A673 (cell line): ENCODE data around the gene ZKSCAN3. TPM values are rescaled to one million over a fixed set of nuclear protein-coding genes. Genes with fewer than 3 reads are reported as not detected.

Source experiments
- BruUV-seq: library from RNA; stranded (reverse); fragments of 400-500 nt; replicated peaks from 2 replicates; lab custom pipeline; 2021; lab: Mats Ljungman, UMichigan
- CTCF ChIA-PET: fragments of 300-600 bp; sonication (Branson Sonifier 250); formaldehyde crosslinking; loops from one replicate; lab custom pipeline; 2022; ENCODE audit warnings: antibody characterized with exemption; lab: Charles Lee
- POLR2A ChIA-PET: fragments of 300-600 bp; sonication (Branson Sonifier 250); formaldehyde crosslinking; loops from one replicate; lab custom pipeline; 2022; ENCODE audit warnings: antibody characterized with exemption; ENCODE audit not compliant: low non-redundant PET; lab: Charles Lee
- DNase-seq: peaks from one replicate; pipeline ENCODE4 v3.0.0-alpha.2; 2015; ENCODE audit warnings: low spot score
- H3K27ac ChIP-seq: fragments of 200-600 bp; sonication (generic); 2 replicates; pipeline ENCODE4 v1.5.1; 2016; ENCODE audit warnings: mixed run types, low read depth, mild to moderate bottlenecking, mixed read lengths, antibody characterized with exemption, low read length; ENCODE audit not compliant: poor library complexity, severe bottlenecking
- H3K27me3 ChIP-seq: fragments of 200-600 bp; sonication (generic); replicated peaks from 2 replicates; pipeline ENCODE4 v1.6.1; 2017; ENCODE audit warnings: mixed run types, low read depth, mild to moderate bottlenecking, mixed read lengths, antibody characterized with exemption, low read length; ENCODE audit not compliant: insufficient read depth, poor library complexity
- H3K36me3 ChIP-seq: fragments of 200-600 bp; sonication (generic); 2 replicates; pipeline ENCODE4 v1.6.1; 2016; ENCODE audit warnings: mixed run types, mild to moderate bottlenecking, mixed read lengths, antibody characterized with exemption, low read length; ENCODE audit not compliant: insufficient read depth, poor library complexity, severe bottlenecking
- H3K4me1 ChIP-seq: fragments of 200-600 bp; sonication (generic); 2 replicates; pipeline ENCODE4 v1.6.1; 2017; ENCODE audit warnings: mixed run types, mild to moderate bottlenecking, mixed read lengths, antibody characterized with exemption, low read length; ENCODE audit not compliant: insufficient read depth, poor library complexity, severe bottlenecking
- H3K4me3 ChIP-seq: fragments of 200-600 bp; sonication (generic); 2 replicates; pipeline ENCODE4 v1.5.1; 2016; ENCODE audit warnings: low read depth, mixed run types, mild to moderate bottlenecking, mixed read lengths, low read length; ENCODE audit not compliant: poor library complexity, severe bottlenecking
- H3K9me3 ChIP-seq: fragments of 200-600 bp; sonication (generic); 2 replicates; pipeline ENCODE4 v1.6.1; 2016; ENCODE audit warnings: mixed run types, low read depth, mild to moderate bottlenecking, mixed read lengths, antibody characterized with exemption, low read length; ENCODE audit not compliant: poor library complexity, severe bottlenecking
- CTCF ChIP-seq: fragments of 300-800, 200-600 bp; sonication (generic); conservative IDR thresholded peaks from 2 replicates; pipeline ENCODE4 v1.5.1; 2017; ENCODE audit warnings: low read depth, mild to moderate bottlenecking, antibody characterized with exemption, low read length, moderate library complexity, mixed read lengths
- EZH2 ChIP-seq: fragments of 200-600 bp; sonication (generic); IDR thresholded peaks from 2 replicates; pipeline ENCODE4 v1.6.1; 2017; ENCODE audit warnings: borderline replicate concordance, low read depth, mild to moderate bottlenecking, mixed read lengths, antibody characterized with exemption, low read length; ENCODE audit not compliant: poor library complexity, severe bottlenecking
- intact Hi-C: fragments of 100-400 bp; cut with micrococcal nuclease; formaldehyde crosslinking; loops from one replicate; pipeline ENCODE4 v1.10.0; 2022; ENCODE audit not compliant: unreplicated experiment
- total RNA-seq: library from RNA; stranded (reverse); gene quantifications from 2 replicates; pipeline ENCODE4 v1.2.3, GENCODE V29; 2021

The ZKSCAN3 gene
- total RNA-seq, 1 experiment from 2014 or later, result 8.7 TPM

- intact Hi-C loops, result loop anchor here (5.0 kb wide), 1 partner anchor 199 kb away; no protein-coding TSS in a partner anchor
- CTCF ChIA-PET, result no interaction called here
- no peak for TF ChIP-seq EZH2
- no peaks in the 10 kb centered on the region for H3K4me1 ChIP-seq
- no TSS peak for BruUV-seq
- peak overlapping the region; percentile 97 for H3K27ac ChIP-seq
- POLR2A ChIA-PET, result interaction anchor here (0.6 kb wide), 3 partner anchors 62 to 792 kb away, joined by 6 to 11 read pairs (median 10); no protein-coding TSS in a partner anchor
- no peaks in the 10 kb centered on the region for H3K27me3 ChIP-seq
- DNase-seq, result peak; percentile 37
- peak overlapping the region; percentile 55 for H3K4me3 ChIP-seq
- H3K36me3 ChIP-seq, result no peaks in the 10 kb centered on the region
- no peaks in the 10 kb centered on the region for H3K9me3 ChIP-seq
Observed at GRCh38 chr6:28336284-28337120, 13.2 kb upstream of the ZKSCAN3 start.

GRCh38 chr6:28337121-28337520 lies 12.6 kb upstream of the ZKSCAN3 start:
- Histone ChIP-seq H3K27me3 (no peaks in the 10 kb centered on the region), H3K4me1 (no peaks in the 10 kb centered on the region), H3K9me3 (no peaks in the 10 kb centered on the region), H3K4me3 (peak overlapping the region; percentile 55), H3K36me3 (no peaks in the 10 kb centered on the region), H3K27ac (no peak overlapping the region)
- intact Hi-C loops, result loop anchor here (5.0 kb wide), 1 partner anchor 200 kb away; no protein-coding TSS in a partner anchor
- POLR2A ChIA-PET, result no interaction called here
- no peak for DNase-seq
- CTCF ChIA-PET, result no interaction called here
- no TSS peak for BruUV-seq
- TF ChIP-seq CTCF (no peak), EZH2 (no peak)

GRCh38 chr6:28340310-28341095 lies 9.2 kb upstream of the ZKSCAN3 start:
- Histone ChIP-seq H3K4me3 (no peak overlapping the region), H3K9me3 (no peaks in the 10 kb centered on the region), H3K27ac (no peak overlapping the region), H3K36me3 (no peaks in the 10 kb centered on the region), H3K4me1 (no peaks in the 10 kb centered on the region), H3K27me3 (peaks cover 7% of the 10 kb centered on the region)
- no TSS peak for BruUV-seq
- ChIA-PET CTCF (no interaction called here), POLR2A (no interaction called here)
- no peak for DNase-seq
- TF ChIP-seq EZH2, result no peak
- no peak for TF ChIP-seq CTCF
- intact Hi-C loops, result no loop called here
